Neural cell (in vitro differentiated cells): ENCODE data around the gene SSR2. TPM values are rescaled to one million over a fixed set of nuclear protein-coding genes. Genes with fewer than 3 reads are reported as not detected.

ENCODE experiments used
- H2AFZ ChIP-seq: fragments of 200-600, 300-800 bp; sonication (generic), shearing (Covaris generic); 2 replicates; pipeline ENCODE4 v1.6.0; 2014; ENCODE audit warnings: low read depth, mild to moderate bottlenecking, antibody characterized with exemption, low read length, moderate library complexity
- H3F3A ChIP-seq: fragments of 200-600 bp; shearing (Covaris generic); 2 replicates; pipeline ENCODE4 v1.6.1; 2016; ENCODE audit warnings: mild to moderate bottlenecking, moderate library complexity, mixed read lengths, antibody characterized with exemption, low read length; ENCODE audit not compliant: insufficient read depth, poor library complexity, severe bottlenecking
- H3K27ac ChIP-seq: fragments of 200-600, 300-800 bp; sonication (generic), shearing (Covaris generic); 2 replicates; pipeline ENCODE4 v1.5.1; 2014; ENCODE audit warnings: mild to moderate bottlenecking, low read length, moderate library complexity
- H3K27me3 ChIP-seq: fragments of 300-800, 200-600 bp; sonication (generic), shearing (Covaris generic); 2 replicates; pipeline ENCODE4 v1.6.0; 2014; ENCODE audit warnings: mild to moderate bottlenecking, low read depth, low read length, moderate library complexity; ENCODE audit not compliant: insufficient read depth
- H3K36me3 ChIP-seq: fragments of 300-800, 200-600 bp; sonication (generic), shearing (Covaris generic); 2 replicates; pipeline ENCODE4 v1.5.1; 2014; ENCODE audit warnings: mild to moderate bottlenecking, antibody characterized with exemption, low read length, moderate library complexity; ENCODE audit not compliant: insufficient read depth
- H3K4me2 ChIP-seq: fragments of 300-800, 200-600 bp; sonication (generic), shearing (Covaris generic); 2 replicates; pipeline ENCODE4 v1.6.0; 2014; ENCODE audit warnings: mild to moderate bottlenecking, low read length
- H3K4me3 ChIP-seq: fragments of 300-800, 200-600 bp; sonication (generic), shearing (Covaris generic); 2 replicates; pipeline ENCODE4 v1.5.1; 2014; ENCODE audit warnings: mild to moderate bottlenecking, low read length, moderate library complexity
- H3K79me2 ChIP-seq: fragments of 200-600 bp; shearing (Covaris generic); replicated peaks from 2 replicates; pipeline ENCODE4 v1.6.0; 2014; ENCODE audit warnings: mild to moderate bottlenecking, low read length, moderate library complexity; ENCODE audit not compliant: insufficient read depth
- H3K9ac ChIP-seq: fragments of 300-800, 200-600 bp; sonication (generic), shearing (Covaris generic); 2 replicates; pipeline ENCODE4 v1.6.1; 2016; ENCODE audit warnings: mild to moderate bottlenecking, low read length, mixed read lengths
- H3K9me2 ChIP-seq: fragments of 200-600 bp; shearing (Covaris generic); 2 replicates; pipeline ENCODE4 v1.6.1; 2016; ENCODE audit warnings: mild to moderate bottlenecking, low read length, mixed read lengths; ENCODE audit not compliant: insufficient read depth
- H3K9me3 ChIP-seq: fragments of 200-600, 300-800 bp; sonication (generic), shearing (Covaris generic); 2 replicates; pipeline ENCODE4 v1.6.1; 2016; ENCODE audit warnings: mild to moderate bottlenecking, mixed run types, low read length, moderate library complexity, mixed read lengths
- H4K20me1 ChIP-seq: fragments of 200-600 bp; shearing (Covaris generic); 2 replicates; pipeline ENCODE4 v1.6.1; 2016; ENCODE audit warnings: mild to moderate bottlenecking, mixed run types; ENCODE audit not compliant: insufficient read depth
- EP300 ChIP-seq: fragments of 450-650 bp; conservative IDR thresholded peaks from 2 replicates; pipeline ENCODE4 v1.6.1; 2014; ENCODE audit warnings: antibody characterized with exemption, mild to moderate bottlenecking, moderate library complexity; ENCODE audit not compliant: poor library complexity, severe bottlenecking
- EZH2 ChIP-seq: fragments of 200-600, 300-800 bp; shearing (Covaris generic), sonication (generic); IDR thresholded peaks from 2 replicates; pipeline ENCODE4 v1.6.1; 2014; ENCODE audit warnings: antibody characterized with exemption, low read length, borderline replicate concordance, mild to moderate bottlenecking; ENCODE audit not compliant: insufficient read depth, poor library complexity, severe bottlenecking
- MXI1 ChIP-seq: fragments of 450-650 bp; conservative IDR thresholded peaks from 2 replicates; pipeline ENCODE4 v1.6.1; 2014; ENCODE audit warnings: antibody characterized with exemption, mild to moderate bottlenecking; ENCODE audit not compliant: poor library complexity, severe bottlenecking
- POLR2AphosphoS5 ChIP-seq: IDR thresholded peaks from 2 replicates; pipeline ENCODE4 v1.6.1; 2012
- RAD21 ChIP-seq: fragments of 450-650 bp; conservative IDR thresholded peaks from 2 replicates; pipeline ENCODE4 v1.6.1; 2014; ENCODE audit warnings: antibody characterized with exemption, mild to moderate bottlenecking, moderate library complexity
- REST ChIP-seq: IDR thresholded peaks from 2 replicates; pipeline ENCODE4 v1.6.1; 2012; ENCODE audit warnings: borderline replicate concordance
- SMC3 ChIP-seq: fragments of 450-650 bp; conservative IDR thresholded peaks from 2 replicates; pipeline ENCODE4 v1.6.1; 2014; ENCODE audit warnings: antibody characterized with exemption, mild to moderate bottlenecking, moderate library complexity; ENCODE audit not compliant: poor library complexity
- TAF1 ChIP-seq: IDR thresholded peaks from 2 replicates; pipeline ENCODE4 v1.6.1; 2012; ENCODE audit warnings: low read depth
- polyA plus RNA-seq: library from polyadenylated mRNA; depleted of rRNA; stranded (reverse); fragments of >200 nt; gene quantifications from 2 replicates; pipeline ENCODE4 v1.2.3, GENCODE V29; 2014
- TF ChIP-seq, protein P1 (sequence below): fragments of 450-650 bp; IDR thresholded peaks from 2 replicates; pipeline ENCODE4 v1.5.1; 2014; ENCODE audit warnings: antibody characterized with exemption, mild to moderate bottlenecking, moderate library complexity; ENCODE audit not compliant: poor library complexity, severe bottlenecking

SSR2 gene
- polyA plus RNA-seq, 1 donor from 2014 or later, result 473 TPM

- Histone ChIP-seq H3K27ac (no peak overlapping the region), H3K27me3 (no peaks in the 10 kb centered on the region), H2AFZ (no peak overlapping the region), H3F3A (no peaks in the 10 kb centered on the region), H3K79me2 (peaks cover 51% of the 10 kb centered on the region), H3K9me3 (no peaks in the 10 kb centered on the region), H4K20me1 (no peaks in the 10 kb centered on the region), H3K9ac (no peak overlapping the region), H3K4me2 (no peak overlapping the region), H3K4me3 (no peak overlapping the region), H3K9me2 (no peaks in the 10 kb centered on the region), H3K36me3 (peaks cover 9% of the 10 kb centered on the region)
- TF ChIP-seq RAD21 (no peak), POLR2AphosphoS5 (no peak), MXI1 (no peak)
Observed at GRCh38 chr1:155969377-155969791, 51.4 kb downstream of the SSR2 start.

DNA sequence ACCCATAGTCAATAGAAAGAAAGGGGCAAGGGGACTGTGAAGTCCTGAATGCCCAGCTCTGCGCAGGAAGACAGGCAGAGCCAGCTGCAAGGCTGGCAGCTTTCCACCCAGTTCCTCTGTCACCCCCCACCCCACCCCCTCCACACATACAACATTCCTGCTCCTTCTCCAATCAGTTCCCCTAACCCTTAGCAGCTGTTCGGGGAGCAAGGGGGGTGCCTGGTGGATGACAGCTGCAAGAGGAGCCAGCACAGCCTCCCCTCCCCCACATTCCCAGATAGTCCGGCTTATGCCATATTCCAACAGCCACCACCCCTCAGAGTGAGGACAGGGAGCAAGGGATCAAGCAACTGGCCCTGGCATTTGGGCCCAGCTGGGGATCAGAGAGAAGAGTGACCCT lies 52.1 kb downstream of the SSR2 start:
- H3K4me3 ChIP-seq, result no peak overlapping the region
- no peaks in the 10 kb centered on the region for H4K20me1 ChIP-seq
- peaks cover 9% of the 10 kb centered on the region for H3K36me3 ChIP-seq

More for the DNA sequence above, 52.1 kb downstream of the SSR2 start:
- TF ChIP-seq, protein P1, sequence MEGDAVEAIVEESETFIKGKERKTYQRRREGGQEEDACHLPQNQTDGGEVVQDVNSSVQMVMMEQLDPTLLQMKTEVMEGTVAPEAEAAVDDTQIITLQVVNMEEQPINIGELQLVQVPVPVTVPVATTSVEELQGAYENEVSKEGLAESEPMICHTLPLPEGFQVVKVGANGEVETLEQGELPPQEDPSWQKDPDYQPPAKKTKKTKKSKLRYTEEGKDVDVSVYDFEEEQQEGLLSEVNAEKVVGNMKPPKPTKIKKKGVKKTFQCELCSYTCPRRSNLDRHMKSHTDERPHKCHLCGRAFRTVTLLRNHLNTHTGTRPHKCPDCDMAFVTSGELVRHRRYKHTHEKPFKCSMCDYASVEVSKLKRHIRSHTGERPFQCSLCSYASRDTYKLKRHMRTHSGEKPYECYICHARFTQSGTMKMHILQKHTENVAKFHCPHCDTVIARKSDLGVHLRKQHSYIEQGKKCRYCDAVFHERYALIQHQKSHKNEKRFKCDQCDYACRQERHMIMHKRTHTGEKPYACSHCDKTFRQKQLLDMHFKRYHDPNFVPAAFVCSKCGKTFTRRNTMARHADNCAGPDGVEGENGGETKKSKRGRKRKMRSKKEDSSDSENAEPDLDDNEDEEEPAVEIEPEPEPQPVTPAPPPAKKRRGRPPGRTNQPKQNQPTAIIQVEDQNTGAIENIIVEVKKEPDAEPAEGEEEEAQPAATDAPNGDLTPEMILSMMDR, result no peak
- no peak for TF ChIP-seq SMC3
- TF ChIP-seq MXI1, result no peak
- no peak for TF ChIP-seq TAF1
- no peak for TF ChIP-seq EP300
- TF ChIP-seq POLR2AphosphoS5, result no peak
- TF ChIP-seq REST, result no peak
- no peak for TF ChIP-seq EZH2
- no peak for TF ChIP-seq RAD21
- Histone ChIP-seq H3K27me3 (no peaks in the 10 kb centered on the region), H3K27ac (no peak overlapping the region), H3K9me2 (no peaks in the 10 kb centered on the region), H3K9ac (no peak overlapping the region), H3K79me2 (peaks cover 44% of the 10 kb centered on the region), H3K4me2 (no peak overlapping the region), H3K9me3 (no peaks in the 10 kb centered on the region), H3F3A (no peaks in the 10 kb centered on the region), H2AFZ (no peak overlapping the region)
